ENCODE measurements around the gene KRTAP9-9. TPM values are rescaled to one million over a fixed set of nuclear protein-coding genes. Genes with fewer than 3 reads are reported as not detected.
"Not testable (repeated sequence)": the region's sequence is repeated elsewhere in the genome, so short reads cannot be mapped to it uniquely, and the experiment has no call there.

The KRTAP9-9 gene
- total RNA-seq, 1 donor: not detected

GRCh38 chr17:41231731-41232130 is 23.5 kb upstream of the KRTAP9-9 start:
- no peak overlapping the region for H2AFZ ChIP-seq (ENCODE audit: low read length)
- no peak overlapping the region for H3K4me3 ChIP-seq (ENCODE audit: insufficient read depth, low read length)
- H3K9me3 ChIP-seq (ENCODE audit: low read depth, low read length): no peaks in the 10 kb centered on the region
- H4K20me1 ChIP-seq (ENCODE audit: insufficient read depth, low read length): no peaks in the 10 kb centered on the region
- no peak for DNase-seq (ENCODE audit: insufficient read length, low spot score, missing footprints)
- H3K27me3 ChIP-seq (ENCODE audit: insufficient read depth, low read length): peaks cover 3% of the 10 kb centered on the region
- H3K79me2 ChIP-seq (ENCODE audit: insufficient read depth, low read length): no peaks in the 10 kb centered on the region
- no peak overlapping the region for H3K27ac ChIP-seq (ENCODE audit: low read depth, low read length)
- H3K36me3 ChIP-seq (ENCODE audit: insufficient read depth, low read length): no peaks in the 10 kb centered on the region
- no peak overlapping the region for H3K4me2 ChIP-seq (ENCODE audit: insufficient read depth, low read length)
- no peak for TF ChIP-seq CTCF (IDR thresholded peaks at IDR 0.05; ENCODE audit: extremely low read depth, low read depth, low read length)
- no peaks in the 10 kb centered on the region for H3K4me1 ChIP-seq (ENCODE audit: insufficient read depth, low read length)

- H3K9me3 ChIP-seq (ENCODE audit: low read depth, low read length); H3K4me1 ChIP-seq (ENCODE audit: insufficient read depth, low read length); DNase-seq (ENCODE audit: insufficient read length, low spot score, missing footprints); H3K36me3 ChIP-seq (ENCODE audit: insufficient read depth, low read length); H2AFZ ChIP-seq (ENCODE audit: low read length); H3K27me3 ChIP-seq (ENCODE audit: insufficient read depth, low read length); H3K4me3 ChIP-seq (ENCODE audit: insufficient read depth, low read length); H3K27ac ChIP-seq (ENCODE audit: low read depth, low read length); H3K4me2 ChIP-seq (ENCODE audit: insufficient read depth, low read length); H3K79me2 ChIP-seq (ENCODE audit: insufficient read depth, low read length); H4K20me1 ChIP-seq (ENCODE audit: insufficient read depth, low read length): not testable (repeated sequence)
These were observed 22.6 kb upstream of the KRTAP9-9 start, which contains the start of gene KRTAP9-3 for GRCh38 chr17:41232399-41233105. Gene KRTAP9-3 (plus strand): TSS chr17:41232449. CDS start chr17:41232502, 53 bp downstream.

GRCh38 chr17:41237116-41237515 is 18.1 kb upstream of the KRTAP9-9 start:
- not testable (repeated sequence) for H3K27me3 ChIP-seq (ENCODE audit: insufficient read depth, low read length); H3K9me3 ChIP-seq (ENCODE audit: low read depth, low read length); H3K4me1 ChIP-seq (ENCODE audit: insufficient read depth, low read length); H3K4me2 ChIP-seq (ENCODE audit: insufficient read depth, low read length); H3K79me2 ChIP-seq (ENCODE audit: insufficient read depth, low read length); DNase-seq (ENCODE audit: insufficient read length, low spot score, missing footprints); H2AFZ ChIP-seq (ENCODE audit: low read length); H3K27ac ChIP-seq (ENCODE audit: low read depth, low read length); H3K4me3 ChIP-seq (ENCODE audit: insufficient read depth, low read length); H3K36me3 ChIP-seq (ENCODE audit: insufficient read depth, low read length); H4K20me1 ChIP-seq (ENCODE audit: insufficient read depth, low read length)

- H3K36me3 ChIP-seq (ENCODE audit: insufficient read depth, low read length); H3K9me3 ChIP-seq (ENCODE audit: low read depth, low read length); H3K79me2 ChIP-seq (ENCODE audit: insufficient read depth, low read length): not testable (repeated sequence)
These were observed 17.2 kb upstream of the KRTAP9-9 start, which contains the start of gene KRTAP9-8 for GRCh38 chr17:41237949-41238437. Gene KRTAP9-8 (plus strand): TSS chr17:41237999. CDS start chr17:41238052, 53 bp downstream.

GRCh38 chr17:41246995-41247787 is 8.0 kb upstream of the KRTAP9-9 start:
- H3K36me3 ChIP-seq (ENCODE audit: insufficient read depth, low read length); H3K4me3 ChIP-seq (ENCODE audit: insufficient read depth, low read length); H2AFZ ChIP-seq (ENCODE audit: low read length); H3K9me3 ChIP-seq (ENCODE audit: low read depth, low read length); H3K4me1 ChIP-seq (ENCODE audit: insufficient read depth, low read length); H3K27me3 ChIP-seq (ENCODE audit: insufficient read depth, low read length); H3K4me2 ChIP-seq (ENCODE audit: insufficient read depth, low read length); H4K20me1 ChIP-seq (ENCODE audit: insufficient read depth, low read length); H3K27ac ChIP-seq (ENCODE audit: low read depth, low read length); H3K79me2 ChIP-seq (ENCODE audit: insufficient read depth, low read length); DNase-seq (ENCODE audit: insufficient read length, low spot score, missing footprints): not testable (repeated sequence)

More at GRCh38 chr17:41237949-41238437, 17.2 kb upstream of the KRTAP9-9 start, which contains the start of gene KRTAP9-8:
- H3K4me1 ChIP-seq (ENCODE audit: insufficient read depth, low read length); H3K4me2 ChIP-seq (ENCODE audit: insufficient read depth, low read length); DNase-seq (ENCODE audit: insufficient read length, low spot score, missing footprints); H3K4me3 ChIP-seq (ENCODE audit: insufficient read depth, low read length); H4K20me1 ChIP-seq (ENCODE audit: insufficient read depth, low read length); H3K27ac ChIP-seq (ENCODE audit: low read depth, low read length); H3K27me3 ChIP-seq (ENCODE audit: insufficient read depth, low read length); H2AFZ ChIP-seq (ENCODE audit: low read length): not testable (repeated sequence)

- not testable (repeated sequence) for H4K20me1 ChIP-seq (ENCODE audit: insufficient read depth, low read length); H2AFZ ChIP-seq (ENCODE audit: low read length); H3K36me3 ChIP-seq (ENCODE audit: insufficient read depth, low read length); H3K9me3 ChIP-seq (ENCODE audit: low read depth, low read length); H3K4me1 ChIP-seq (ENCODE audit: insufficient read depth, low read length); H3K4me3 ChIP-seq (ENCODE audit: insufficient read depth, low read length); H3K4me2 ChIP-seq (ENCODE audit: insufficient read depth, low read length); DNase-seq (ENCODE audit: insufficient read length, low spot score, missing footprints); H3K27ac ChIP-seq (ENCODE audit: low read depth, low read length); H3K27me3 ChIP-seq (ENCODE audit: insufficient read depth, low read length); H3K79me2 ChIP-seq (ENCODE audit: insufficient read depth, low read length)
These were observed 5.4 kb upstream of the KRTAP9-9 start, which contains the start of gene KRTAP9-4 for GRCh38 chr17:41249637-41250240. Gene KRTAP9-4 (plus strand): TSS chr17:41249687. CDS start chr17:41249721, 34 bp downstream.

Data from osteoblast (primary cell).